ENCODE measurements around the gene KCNN1.

Gene KCNN1

DNA sequence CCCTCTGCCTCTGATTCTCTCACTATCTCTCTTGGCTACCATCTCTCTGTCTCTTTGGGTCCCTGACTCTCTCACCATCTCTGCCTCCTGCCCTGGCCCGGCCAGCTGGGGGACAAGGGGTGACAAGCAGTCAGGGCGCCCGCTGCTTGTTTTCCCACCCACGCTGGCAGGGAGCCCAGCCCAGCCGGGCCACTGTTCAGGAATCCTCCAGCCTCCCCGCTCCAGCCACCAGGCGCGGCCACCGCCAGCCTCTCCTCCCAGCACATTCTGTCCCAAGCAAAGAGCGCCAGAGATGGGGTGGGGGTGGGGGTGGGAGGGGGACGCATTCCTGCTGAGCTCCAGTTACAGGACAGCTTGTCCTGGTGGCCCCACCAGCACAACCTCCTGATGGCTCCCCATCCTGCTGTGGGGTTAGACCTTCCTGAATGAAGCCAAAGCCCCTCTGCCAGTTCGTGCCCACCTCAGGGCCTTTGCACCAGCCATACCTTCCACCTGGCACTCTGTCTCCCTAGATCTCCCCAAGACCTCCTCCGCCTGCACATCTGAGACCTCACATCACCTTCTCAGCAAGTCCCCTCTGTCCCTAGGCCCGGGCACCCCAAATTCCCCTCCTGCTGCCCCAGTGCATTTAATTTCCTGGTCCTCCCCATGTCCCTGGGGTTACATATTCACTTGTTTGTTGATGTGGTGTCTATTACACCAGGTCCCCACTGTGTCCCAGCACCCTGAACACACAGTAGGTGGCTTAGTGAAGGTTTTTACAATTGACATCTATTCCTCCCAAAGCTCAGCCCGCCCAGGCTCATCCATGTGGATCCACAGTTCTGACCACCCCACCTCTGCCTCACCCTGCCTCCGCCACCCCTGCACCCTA lies 53.5 kb downstream of the KCNN1 start:
- no peak for TF ChIP-seq CTCF (IDR thresholded peaks at IDR 0.05; ENCODE audit: poor library complexity, severe bottlenecking)
- no peak; the same call in 2 of the 3 replicates for ATAC-seq (ENCODE audit: low read depth)
- Histone ChIP-seq H3K4me1 (ENCODE audit: insufficient read depth, poor library complexity, severe bottlenecking) (peaks cover 11% of the 10 kb centered on the region), H3K9me3 (ENCODE audit: severe bottlenecking) (no peaks in the 10 kb centered on the region), H3K4me3 (ENCODE audit: severe bottlenecking) (no peak overlapping the region), H3K36me3 (ENCODE audit: low read depth) (no peaks in the 10 kb centered on the region), H3K27ac (ENCODE audit: poor library complexity, severe bottlenecking) (peak overlapping the region; percentile 38), H3K27me3 (ENCODE audit: insufficient read depth, poor library complexity, severe bottlenecking) (no peaks in the 10 kb centered on the region)
- DNase-seq (ENCODE audit: low spot score) = no peak

GRCh38 chr19:18021121-18021755 lies 54.3 kb downstream of the KCNN1 start:
- H3K4me1 ChIP-seq (ENCODE audit: insufficient read depth, poor library complexity, severe bottlenecking) = peaks cover 11% of the 10 kb centered on the region
- no peak for TF ChIP-seq CTCF (IDR thresholded peaks at IDR 0.05; ENCODE audit: poor library complexity, severe bottlenecking)
- H3K27me3 ChIP-seq (ENCODE audit: insufficient read depth, poor library complexity, severe bottlenecking) = no peaks in the 10 kb centered on the region
- no peaks in the 10 kb centered on the region for H3K36me3 ChIP-seq (ENCODE audit: low read depth)
- peak; percentile 56 for ATAC-seq (ENCODE audit: low read depth)
- no peak for DNase-seq (ENCODE audit: low spot score)
- no peaks in the 10 kb centered on the region for H3K9me3 ChIP-seq (ENCODE audit: severe bottlenecking)
- H3K27ac ChIP-seq (ENCODE audit: poor library complexity, severe bottlenecking) = peak overlapping the region; percentile 38
- H3K4me3 ChIP-seq (ENCODE audit: severe bottlenecking) = no peak overlapping the region

DNA sequence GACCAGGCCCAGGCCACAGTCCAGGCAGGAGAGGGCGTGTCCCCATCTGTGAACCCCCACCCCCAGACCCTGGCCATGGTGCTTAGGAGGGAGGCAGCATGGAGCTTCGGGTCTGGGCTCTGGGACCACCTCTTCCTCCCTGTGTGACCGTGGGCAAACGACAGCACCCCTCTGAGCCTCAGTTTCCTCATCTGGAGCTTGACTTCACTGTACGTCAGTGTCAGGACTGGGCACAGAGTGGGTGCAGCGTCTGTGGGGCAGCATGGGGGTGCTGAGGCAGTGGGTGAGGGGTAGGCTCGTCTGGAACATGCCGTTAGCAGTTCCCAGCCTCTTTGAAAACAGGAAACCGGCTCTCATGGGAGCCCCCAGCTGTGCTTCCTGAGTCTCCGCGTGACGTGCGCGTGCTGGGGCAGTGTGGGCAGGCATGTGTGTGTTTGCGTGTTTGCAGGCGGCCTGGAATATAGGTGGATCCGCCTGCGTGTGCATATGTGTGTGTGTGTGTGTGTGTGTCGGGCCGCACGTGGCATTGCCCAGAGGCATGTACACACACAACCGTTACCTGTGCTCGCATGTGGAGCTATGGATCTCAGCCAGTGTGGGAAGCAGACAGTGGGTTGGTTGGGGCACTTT lies 56.8 kb downstream of the KCNN1 start:
- Histone ChIP-seq H3K9me3 (ENCODE audit: severe bottlenecking) (no peaks in the 10 kb centered on the region), H3K4me1 (ENCODE audit: insufficient read depth, poor library complexity, severe bottlenecking) (peaks cover 11% of the 10 kb centered on the region), H3K27me3 (ENCODE audit: insufficient read depth, poor library complexity, severe bottlenecking) (no peaks in the 10 kb centered on the region), H3K27ac (ENCODE audit: poor library complexity, severe bottlenecking) (no peak overlapping the region), H3K36me3 (ENCODE audit: low read depth) (no peaks in the 10 kb centered on the region), H3K4me3 (ENCODE audit: severe bottlenecking) (no peak overlapping the region)
- ATAC-seq (ENCODE audit: low read depth) (no peak), DNase-seq (ENCODE audit: low spot score) (no peak)
- TF ChIP-seq CTCF (IDR thresholded peaks at IDR 0.05; ENCODE audit: poor library complexity, severe bottlenecking) = no peak

GRCh38 chr19:18027151-18027550 lies 60.2 kb downstream of the KCNN1 start:
- no peaks in the 10 kb centered on the region for H3K36me3 ChIP-seq (ENCODE audit: low read depth)
- no peak overlapping the region for H3K4me3 ChIP-seq (ENCODE audit: severe bottlenecking)
- no peak overlapping the region for H3K27ac ChIP-seq (ENCODE audit: poor library complexity, severe bottlenecking)
- ATAC-seq (ENCODE audit: low read depth) (no peak), DNase-seq (ENCODE audit: low spot score) (no peak)
- no peak for TF ChIP-seq CTCF (IDR thresholded peaks at IDR 0.05; ENCODE audit: poor library complexity, severe bottlenecking)
- H3K27me3 ChIP-seq (ENCODE audit: insufficient read depth, poor library complexity, severe bottlenecking) = no peaks in the 10 kb centered on the region
- H3K4me1 ChIP-seq (ENCODE audit: insufficient read depth, poor library complexity, severe bottlenecking) = no peaks in the 10 kb centered on the region
- no peaks in the 10 kb centered on the region for H3K9me3 ChIP-seq (ENCODE audit: severe bottlenecking)
